Karpas-422 (cell line): ENCODE data around the gene PLEKHS1. TPM values are rescaled to one million over a fixed set of nuclear protein-coding genes. Genes with fewer than 3 reads are reported as not detected.

Experiments used
- DNase-seq: peaks from one replicate; pipeline ENCODE4 v3.0.0-alpha.2; 2015
- H2AFZ ChIP-seq: fragments of 200-600 bp; sonication (generic); 2 replicates; pipeline ENCODE4 v1.6.1; 2014; ENCODE audit warnings: antibody characterized with exemption, low read length, mixed read lengths
- H3K27ac ChIP-seq: fragments of 200-600 bp; sonication (generic); 2 replicates; pipeline ENCODE4 v1.5.1; 2014; ENCODE audit warnings: mild to moderate bottlenecking, low read length, moderate library complexity
- H3K27me3 ChIP-seq: fragments of 200-600 bp; sonication (generic); 2 replicates; pipeline ENCODE4 v1.6.1; 2014; ENCODE audit warnings: low read length, mixed read lengths
- H3K36me3 ChIP-seq: fragments of 200-600 bp; sonication (generic); 2 replicates; pipeline ENCODE4 v1.6.1; 2014; ENCODE audit warnings: low read length, mixed read lengths; ENCODE audit not compliant: insufficient read depth
- H3K4me1 ChIP-seq: fragments of 200-600 bp; sonication (generic); 2 replicates; pipeline ENCODE4 v1.6.1; 2014; ENCODE audit warnings: mild to moderate bottlenecking, low read length, mixed read lengths
- H3K4me2 ChIP-seq: fragments of 200-600 bp; sonication (generic); 2 replicates; pipeline ENCODE4 v1.6.1; 2014; ENCODE audit warnings: low read length, low read depth, mild to moderate bottlenecking; ENCODE audit not compliant: poor library complexity, severe bottlenecking
- H3K4me3 ChIP-seq: fragments of 200-600 bp; sonication (generic); 2 replicates; pipeline ENCODE4 v1.5.1; 2014; ENCODE audit warnings: mild to moderate bottlenecking, antibody characterized with exemption, low read length, mixed read lengths
- H3K79me2 ChIP-seq: fragments of 200-600 bp; sonication (generic); 2 replicates; pipeline ENCODE4 v1.6.1; 2014; ENCODE audit warnings: mild to moderate bottlenecking, low read length, mixed read lengths
- H3K9ac ChIP-seq: fragments of 200-600 bp; sonication (generic); 2 replicates; pipeline ENCODE4 v1.6.0; 2014; ENCODE audit warnings: low read length
- H3K9me2 ChIP-seq: fragments of 200-600 bp; sonication (generic), shearing (Covaris generic); replicated peaks from 2 replicates; pipeline ENCODE4 v1.6.0; 2014; ENCODE audit warnings: mild to moderate bottlenecking, low read length, moderate library complexity; ENCODE audit not compliant: insufficient read depth
- H3K9me3 ChIP-seq: fragments of 300-700, 200-600 bp; sonication (generic); 2 replicates; pipeline ENCODE4 v1.6.1; 2014; ENCODE audit warnings: low read length, mixed read lengths
- H4K20me1 ChIP-seq: fragments of 200-600 bp; sonication (generic); 2 replicates; pipeline ENCODE4 v1.6.1; 2014; ENCODE audit warnings: mild to moderate bottlenecking, antibody characterized with exemption, low read length, low read depth; ENCODE audit not compliant: insufficient read depth
- total RNA-seq: library from RNA; depleted of rRNA; stranded (reverse); fragments of >200 nt; shearing (Covaris generic); gene quantifications from 2 replicates; pipeline ENCODE4 v1.2.3, GENCODE V29; 2014; ENCODE audit warnings: low replicate concordance

Gene PLEKHS1
- total RNA-seq, 1 experiment from 2014 or later, result not detected

DNA sequence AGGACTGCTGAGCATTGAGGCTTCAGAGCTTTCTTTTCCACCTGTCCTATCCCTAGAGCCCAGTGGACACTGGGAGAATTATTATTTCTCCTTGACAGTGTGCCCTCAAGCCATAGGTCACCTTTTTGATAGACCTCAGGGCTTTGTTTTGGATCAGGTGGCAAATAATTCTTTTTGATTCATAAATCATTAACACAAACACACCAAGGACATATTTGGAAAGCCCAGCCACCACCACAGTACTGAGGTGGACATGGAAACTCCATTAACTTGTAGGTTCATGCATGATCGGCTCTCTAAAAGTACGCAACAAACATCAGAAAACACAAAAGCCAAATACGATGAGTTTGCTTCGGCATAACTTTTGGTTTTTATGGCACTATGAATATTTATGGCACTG lies 17.8 kb upstream of the PLEKHS1 start:
- H4K20me1 ChIP-seq, result no peaks in the 10 kb centered on the region
- H3K4me3 ChIP-seq, result no peak overlapping the region
- no peaks in the 10 kb centered on the region for H3K9me2 ChIP-seq
- H3K4me2 ChIP-seq, result no peak overlapping the region
- no peak for DNase-seq
- H3K36me3 ChIP-seq, result no peaks in the 10 kb centered on the region
- H3K4me1 ChIP-seq, result peaks cover 11% of the 10 kb centered on the region
- no peaks in the 10 kb centered on the region for H3K9me3 ChIP-seq
- no peak overlapping the region for H3K27ac ChIP-seq
- no peak overlapping the region for H3K9ac ChIP-seq
- H2AFZ ChIP-seq, result no peak overlapping the region
- H3K79me2 ChIP-seq, result no peaks in the 10 kb centered on the region
- no peaks in the 10 kb centered on the region for H3K27me3 ChIP-seq

DNA sequence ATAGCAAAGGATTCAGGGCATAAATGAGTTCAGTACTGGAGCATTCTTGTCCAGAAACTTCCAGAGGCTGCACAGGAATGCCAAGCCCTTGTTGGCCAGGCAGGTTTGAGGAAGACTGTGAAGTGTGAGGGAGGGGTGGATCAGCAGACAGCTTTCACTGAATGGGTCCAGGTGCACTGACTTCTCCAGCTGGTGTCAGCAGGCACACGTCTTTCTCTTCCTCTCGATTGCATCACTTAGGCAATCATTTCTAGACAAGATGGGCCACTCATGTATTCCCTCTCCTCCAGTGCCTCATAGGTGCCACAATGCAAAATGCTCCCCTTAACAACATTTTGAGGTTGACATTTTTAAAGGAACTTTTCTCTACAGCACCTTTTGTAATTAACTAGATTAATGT lies 15.6 kb upstream of the PLEKHS1 start:
- H4K20me1 ChIP-seq, result no peaks in the 10 kb centered on the region
- no peaks in the 10 kb centered on the region for H3K9me2 ChIP-seq
- H3K27ac ChIP-seq, result no peak overlapping the region
- H3K9me3 ChIP-seq, result no peaks in the 10 kb centered on the region
- H3K4me3 ChIP-seq, result no peak overlapping the region
- no peak overlapping the region for H3K9ac ChIP-seq
- no peaks in the 10 kb centered on the region for H3K36me3 ChIP-seq
- peak; percentile 53 for DNase-seq
- no peaks in the 10 kb centered on the region for H3K79me2 ChIP-seq
- no peak overlapping the region for H2AFZ ChIP-seq
- no peak overlapping the region for H3K4me2 ChIP-seq
- H3K27me3 ChIP-seq, result no peaks in the 10 kb centered on the region
- H3K4me1 ChIP-seq, result peaks cover 11% of the 10 kb centered on the region

DNA sequence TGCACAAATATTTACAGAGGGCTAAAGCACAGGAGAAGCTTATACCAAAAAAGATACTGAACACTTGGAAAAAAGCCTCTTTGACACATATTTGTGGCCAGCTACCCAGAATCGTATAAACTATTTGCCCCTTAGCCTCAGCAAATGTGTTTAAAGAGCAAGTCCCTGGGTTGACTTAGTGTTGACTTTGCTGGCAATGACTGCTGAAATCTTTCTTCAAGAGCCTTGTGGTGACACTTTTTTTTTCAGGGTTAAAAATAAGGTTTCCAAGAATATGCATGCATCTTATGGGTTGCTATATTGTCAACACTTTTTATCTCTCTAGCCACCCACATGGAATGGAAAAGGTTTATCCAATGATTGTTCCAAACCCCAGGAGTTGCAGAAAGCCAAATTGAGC lies 14.9 kb upstream of the PLEKHS1 start:
- H3K27ac ChIP-seq, result no peak overlapping the region
- H3K4me1 ChIP-seq, result peaks cover 11% of the 10 kb centered on the region
- no peak overlapping the region for H3K4me2 ChIP-seq
- H3K9me2 ChIP-seq, result no peaks in the 10 kb centered on the region
- H3K9me3 ChIP-seq, result no peaks in the 10 kb centered on the region
- no peaks in the 10 kb centered on the region for H3K79me2 ChIP-seq
- H2AFZ ChIP-seq, result no peak overlapping the region
- H3K9ac ChIP-seq, result no peak overlapping the region
- H3K27me3 ChIP-seq, result no peaks in the 10 kb centered on the region
- H3K36me3 ChIP-seq, result no peaks in the 10 kb centered on the region
- no peak overlapping the region for H3K4me3 ChIP-seq
- DNase-seq, result no peak
- H4K20me1 ChIP-seq, result no peaks in the 10 kb centered on the region

GRCh38 chr10:113739031-113739430 lies 12.5 kb upstream of the PLEKHS1 start:
- H3K27me3 ChIP-seq, result no peaks in the 10 kb centered on the region
- no peak overlapping the region for H3K4me3 ChIP-seq
- H3K27ac ChIP-seq, result no peak overlapping the region
- H3K36me3 ChIP-seq, result no peaks in the 10 kb centered on the region
- peaks cover 11% of the 10 kb centered on the region for H3K4me1 ChIP-seq
- no peaks in the 10 kb centered on the region for H3K9me2 ChIP-seq
- H3K9me3 ChIP-seq, result no peaks in the 10 kb centered on the region
- no peaks in the 10 kb centered on the region for H3K79me2 ChIP-seq
- no peak overlapping the region for H3K9ac ChIP-seq
- DNase-seq, result no peak
- no peaks in the 10 kb centered on the region for H4K20me1 ChIP-seq
- H2AFZ ChIP-seq, result no peak overlapping the region
- no peak overlapping the region for H3K4me2 ChIP-seq

GRCh38 chr10:113739577-113739976 lies 11.9 kb upstream of the PLEKHS1 start:
- Histone ChIP-seq H3K4me1 (peaks cover 11% of the 10 kb centered on the region), H3K79me2 (no peaks in the 10 kb centered on the region), H3K9ac (no peak overlapping the region), H3K4me2 (no peak overlapping the region), H2AFZ (no peak overlapping the region), H3K9me3 (no peaks in the 10 kb centered on the region), H3K27me3 (no peaks in the 10 kb centered on the region), H3K9me2 (no peaks in the 10 kb centered on the region), H4K20me1 (no peaks in the 10 kb centered on the region), H3K27ac (no peak overlapping the region), H3K4me3 (no peak overlapping the region), H3K36me3 (no peaks in the 10 kb centered on the region)
- DNase-seq, result no peak

GRCh38 chr10:113740850-113741249 lies 10.6 kb upstream of the PLEKHS1 start:
- no peaks in the 10 kb centered on the region for H3K9me3 ChIP-seq
- no peaks in the 10 kb centered on the region for H3K36me3 ChIP-seq
- H3K27me3 ChIP-seq, result no peaks in the 10 kb centered on the region
- DNase-seq, result no peak
- H3K27ac ChIP-seq, result no peak overlapping the region
- no peaks in the 10 kb centered on the region for H3K79me2 ChIP-seq
- H3K4me2 ChIP-seq, result no peak overlapping the region
- no peak overlapping the region for H3K9ac ChIP-seq
- H3K4me3 ChIP-seq, result no peak overlapping the region
- no peak overlapping the region for H2AFZ ChIP-seq
- H3K9me2 ChIP-seq, result no peaks in the 10 kb centered on the region
- H3K4me1 ChIP-seq, result peaks cover 8% of the 10 kb centered on the region
- no peaks in the 10 kb centered on the region for H4K20me1 ChIP-seq

DNA sequence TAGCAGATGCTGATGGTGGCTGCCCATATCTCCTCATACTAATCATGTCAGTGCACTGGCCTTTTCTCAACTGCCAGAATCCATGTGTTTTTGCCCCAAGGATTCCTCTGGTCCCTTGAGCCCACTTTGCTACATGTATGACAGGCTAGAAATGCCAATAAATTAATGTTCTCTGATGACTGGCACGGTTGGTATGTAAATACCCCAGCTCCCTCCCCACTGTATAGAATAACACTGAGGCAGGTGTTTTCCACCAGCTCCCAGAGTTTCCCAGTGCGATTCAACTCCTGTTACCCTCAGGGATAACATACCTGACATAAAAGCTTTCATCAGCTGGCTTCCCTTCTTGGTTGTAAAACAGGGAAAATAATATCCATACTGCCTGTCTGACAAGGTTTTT lies 9.0 kb upstream of the PLEKHS1 start:
- no peaks in the 10 kb centered on the region for H3K9me2 ChIP-seq
- H2AFZ ChIP-seq, result no peak overlapping the region
- no peak overlapping the region for H3K4me2 ChIP-seq
- H3K27ac ChIP-seq, result no peak overlapping the region
- no peaks in the 10 kb centered on the region for H3K27me3 ChIP-seq
- H3K36me3 ChIP-seq, result no peaks in the 10 kb centered on the region
- no peaks in the 10 kb centered on the region for H3K9me3 ChIP-seq
- no peaks in the 10 kb centered on the region for H3K4me1 ChIP-seq
- no peak overlapping the region for H3K9ac ChIP-seq
- DNase-seq, result no peak
- no peaks in the 10 kb centered on the region for H3K79me2 ChIP-seq
- H4K20me1 ChIP-seq, result no peaks in the 10 kb centered on the region
- H3K4me3 ChIP-seq, result no peak overlapping the region

GRCh38 chr10:113743594-113743993 lies 7.9 kb upstream of the PLEKHS1 start:
- H3K27me3 ChIP-seq, result no peaks in the 10 kb centered on the region
- H3K79me2 ChIP-seq, result no peaks in the 10 kb centered on the region
- no peak for DNase-seq
- H3K27ac ChIP-seq, result no peak overlapping the region
- no peaks in the 10 kb centered on the region for H3K9me2 ChIP-seq
- H2AFZ ChIP-seq, result no peak overlapping the region
- H3K9me3 ChIP-seq, result no peaks in the 10 kb centered on the region
- no peak overlapping the region for H3K9ac ChIP-seq
- H3K36me3 ChIP-seq, result no peaks in the 10 kb centered on the region
- no peak overlapping the region for H3K4me2 ChIP-seq
- no peak overlapping the region for H3K4me3 ChIP-seq
- no peaks in the 10 kb centered on the region for H4K20me1 ChIP-seq
- no peaks in the 10 kb centered on the region for H3K4me1 ChIP-seq

- H3K27ac ChIP-seq, result no peak overlapping the region
- H3K9me2 ChIP-seq, result no peaks in the 10 kb centered on the region
- H2AFZ ChIP-seq, result no peak overlapping the region
- H3K9me3 ChIP-seq, result no peaks in the 10 kb centered on the region
- H3K9ac ChIP-seq, result no peak overlapping the region
- H3K36me3 ChIP-seq, result no peaks in the 10 kb centered on the region
- H3K4me3 ChIP-seq, result no peak overlapping the region
- no peaks in the 10 kb centered on the region for H4K20me1 ChIP-seq
- H3K79me2 ChIP-seq, result no peaks in the 10 kb centered on the region
- no peak for DNase-seq
- H3K4me2 ChIP-seq, result no peak overlapping the region
- no peaks in the 10 kb centered on the region for H3K27me3 ChIP-seq
- H3K4me1 ChIP-seq, result no peaks in the 10 kb centered on the region
Measured at GRCh38 chr10:113745374-113745773, 6.1 kb upstream of the PLEKHS1 start.
